ENCODE data around the gene DTX4.

The DTX4 gene

DNA sequence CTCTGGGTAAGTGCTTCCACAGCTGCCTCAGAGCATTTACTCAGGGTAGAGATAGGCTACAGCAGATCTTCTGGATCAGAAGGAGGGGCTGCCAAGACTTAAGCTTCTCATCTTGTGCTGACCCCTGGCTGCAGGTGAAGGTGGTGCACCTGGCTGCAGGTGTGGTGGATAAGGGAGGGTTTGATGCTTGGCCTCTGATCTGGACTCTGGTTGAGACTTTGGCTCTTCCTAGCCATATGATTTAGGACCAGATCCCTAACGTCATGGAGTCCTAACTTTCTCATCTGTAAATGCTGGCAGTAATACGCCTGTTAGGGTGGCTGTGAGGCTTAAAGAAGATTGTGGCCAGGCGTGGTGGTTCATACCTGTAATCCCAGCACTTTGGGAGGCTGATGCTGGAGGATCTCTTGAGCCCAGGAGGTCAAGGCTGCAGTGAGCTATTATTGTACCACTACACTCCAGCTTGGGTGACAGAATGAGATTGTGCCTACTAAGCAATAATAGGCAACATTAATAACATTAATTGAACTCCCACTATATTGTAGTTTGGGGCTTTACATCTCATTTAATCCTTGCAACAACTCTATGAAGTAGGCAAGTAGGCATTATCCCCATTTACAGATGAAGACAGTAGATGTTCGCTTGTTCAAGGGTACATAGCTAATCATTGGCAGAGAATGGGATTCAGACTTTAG, 10.7 kb downstream of the DTX4 start:
- H3K9ac ChIP-seq (ENCODE audit: low read depth, low read length): no peak overlapping the region
- H3K36me3 ChIP-seq (ENCODE audit: control insufficient read depth, insufficient read depth, low read length): peaks cover 18% of the 10 kb centered on the region
- no peak overlapping the region for H3K4me3 ChIP-seq (ENCODE audit: low read depth, low read length)
- peaks cover 4% of the 10 kb centered on the region; the same call in 1 of the 2 replicates for H3K4me1 ChIP-seq (ENCODE audit: control insufficient read depth, insufficient read depth, low read length)
- H3K9me3 ChIP-seq (ENCODE audit: control insufficient read depth, insufficient read depth, low read length): 0 out of 2 replicates have a peak, but pooled peaks cover 3% of the 10 kb centered on the region
- no peak overlapping the region for H3K27ac ChIP-seq (ENCODE audit: low read depth, low read length)
- H3K27me3 ChIP-seq (ENCODE audit: control insufficient read depth, insufficient read depth, low read length): no peaks in the 10 kb centered on the region

GRCh38 chr11:59183771-59184170, 11.8 kb downstream of the DTX4 start:
- Histone ChIP-seq H3K27me3 (ENCODE audit: control insufficient read depth, insufficient read depth, low read length) (no peaks in the 10 kb centered on the region), H3K9ac (ENCODE audit: low read depth, low read length) (no peak overlapping the region), H3K9me3 (ENCODE audit: control insufficient read depth, insufficient read depth, low read length) (0 out of 2 replicates have a peak, but pooled peaks cover 1% of the 10 kb centered on the region), H3K27ac (ENCODE audit: low read depth, low read length) (no peak overlapping the region), H3K4me1 (ENCODE audit: control insufficient read depth, insufficient read depth, low read length) (peaks cover 4% of the 10 kb centered on the region; the same call in 1 of the 2 replicates), H3K4me3 (ENCODE audit: low read depth, low read length) (no peak overlapping the region), H3K36me3 (ENCODE audit: control insufficient read depth, insufficient read depth, low read length) (peaks cover 23% of the 10 kb centered on the region)

GRCh38 chr11:59184691-59185339, 12.9 kb downstream of the DTX4 start:
- Histone ChIP-seq H3K27ac (ENCODE audit: low read depth, low read length) (no peak overlapping the region), H3K4me3 (ENCODE audit: low read depth, low read length) (no peak overlapping the region), H3K9ac (ENCODE audit: low read depth, low read length) (no peak overlapping the region), H3K4me1 (ENCODE audit: control insufficient read depth, insufficient read depth, low read length) (peaks cover 4% of the 10 kb centered on the region; the same call in 1 of the 2 replicates), H3K27me3 (ENCODE audit: control insufficient read depth, insufficient read depth, low read length) (no peaks in the 10 kb centered on the region), H3K36me3 (ENCODE audit: control insufficient read depth, insufficient read depth, low read length) (peaks cover 34% of the 10 kb centered on the region), H3K9me3 (ENCODE audit: control insufficient read depth, insufficient read depth, low read length) (no peaks in the 10 kb centered on the region)

DNA sequence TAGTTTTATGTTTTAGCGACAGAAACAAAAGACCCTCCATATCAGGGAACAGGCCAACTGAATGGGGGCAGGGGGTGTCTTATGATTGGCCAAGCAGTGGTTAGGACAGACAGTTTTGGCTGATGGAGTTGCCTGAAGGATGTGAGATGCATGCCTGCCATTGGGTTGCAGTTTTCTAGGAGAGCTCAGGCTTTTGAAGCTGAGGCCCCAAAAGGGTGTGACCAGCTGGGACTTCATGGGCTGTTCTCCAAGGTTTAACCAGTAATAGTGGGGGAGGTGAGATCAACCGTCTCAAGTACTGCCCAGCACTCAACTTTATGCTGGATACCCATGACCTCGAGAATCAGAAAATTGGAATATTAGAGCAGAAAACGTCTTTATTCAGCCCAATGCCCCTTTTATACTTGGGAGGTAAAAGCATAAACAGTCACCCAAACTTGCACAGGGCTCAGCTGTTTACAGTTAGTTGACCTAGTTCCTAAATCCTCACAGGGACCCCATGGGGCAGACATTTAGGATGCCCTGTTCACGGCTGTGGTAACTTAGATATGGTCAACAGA, 13.5 kb downstream of the DTX4 start:
- no peaks in the 10 kb centered on the region for H3K9me3 ChIP-seq (ENCODE audit: control insufficient read depth, insufficient read depth, low read length)
- H3K9ac ChIP-seq (ENCODE audit: low read depth, low read length): no peak overlapping the region
- no peaks in the 10 kb centered on the region for H3K27me3 ChIP-seq (ENCODE audit: control insufficient read depth, insufficient read depth, low read length)
- H3K27ac ChIP-seq (ENCODE audit: low read depth, low read length): no peak overlapping the region
- H3K4me3 ChIP-seq (ENCODE audit: low read depth, low read length): no peak overlapping the region
- peaks cover 4% of the 10 kb centered on the region; the same call in 1 of the 2 replicates for H3K4me1 ChIP-seq (ENCODE audit: control insufficient read depth, insufficient read depth, low read length)
- peaks cover 40% of the 10 kb centered on the region for H3K36me3 ChIP-seq (ENCODE audit: control insufficient read depth, insufficient read depth, low read length)

- Histone ChIP-seq H3K4me3 (ENCODE audit: low read depth, low read length) (no peak overlapping the region), H3K27me3 (ENCODE audit: control insufficient read depth, insufficient read depth, low read length) (no peaks in the 10 kb centered on the region), H3K36me3 (ENCODE audit: control insufficient read depth, insufficient read depth, low read length) (peaks cover 47% of the 10 kb centered on the region), H3K27ac (ENCODE audit: low read depth, low read length) (no peak overlapping the region), H3K4me1 (ENCODE audit: control insufficient read depth, insufficient read depth, low read length) (peaks cover 4% of the 10 kb centered on the region; the same call in 1 of the 2 replicates), H3K9ac (ENCODE audit: low read depth, low read length) (no peak overlapping the region), H3K9me3 (ENCODE audit: control insufficient read depth, insufficient read depth, low read length) (no peaks in the 10 kb centered on the region)
Observed at GRCh38 chr11:59186130-59186594, 14.2 kb downstream of the DTX4 start.

- Histone ChIP-seq H3K4me3 (ENCODE audit: low read depth, low read length) (no peak overlapping the region), H3K36me3 (ENCODE audit: control insufficient read depth, insufficient read depth, low read length) (peaks cover 52% of the 10 kb centered on the region), H3K27ac (ENCODE audit: low read depth, low read length) (no peak overlapping the region)
Observed at GRCh38 chr11:59187035-59187434, 15.1 kb downstream of the DTX4 start.

DNA sequence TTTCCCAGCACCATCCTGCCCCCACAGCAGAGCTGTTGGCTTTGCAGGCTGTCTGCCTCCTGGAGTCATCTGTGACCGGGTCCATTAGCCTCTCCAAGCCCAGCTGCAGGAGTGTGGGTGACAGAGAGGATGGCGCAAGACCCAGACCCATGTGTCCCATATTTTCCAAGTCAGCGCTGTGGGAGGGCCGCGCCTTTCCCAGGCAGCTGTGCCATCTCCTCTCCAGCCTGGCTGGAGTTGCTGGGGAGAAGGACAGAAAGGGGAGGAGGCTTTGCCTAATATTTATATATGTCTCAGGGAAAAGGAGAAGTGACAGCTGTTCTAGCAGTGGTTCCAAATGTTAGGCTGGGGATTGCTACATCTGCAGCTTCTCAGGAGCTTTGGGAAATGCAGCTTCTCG, 15.7 kb downstream of the DTX4 start:
- H3K9me3 ChIP-seq (ENCODE audit: control insufficient read depth, insufficient read depth, low read length): no peaks in the 10 kb centered on the region
- H3K36me3 ChIP-seq (ENCODE audit: control insufficient read depth, insufficient read depth, low read length): peaks cover 56% of the 10 kb centered on the region
- H3K4me1 ChIP-seq (ENCODE audit: control insufficient read depth, insufficient read depth, low read length): peaks cover 4% of the 10 kb centered on the region; the same call in 1 of the 2 replicates
- no peaks in the 10 kb centered on the region for H3K27me3 ChIP-seq (ENCODE audit: control insufficient read depth, insufficient read depth, low read length)
- no peak overlapping the region for H3K4me3 ChIP-seq (ENCODE audit: low read depth, low read length)
- no peak overlapping the region for H3K27ac ChIP-seq (ENCODE audit: low read depth, low read length)
- no peak overlapping the region for H3K9ac ChIP-seq (ENCODE audit: low read depth, low read length)

More at GRCh38 chr11:59187035-59187434, 15.1 kb downstream of the DTX4 start:
- H3K4me1 ChIP-seq (ENCODE audit: control insufficient read depth, insufficient read depth, low read length): peaks cover 4% of the 10 kb centered on the region; the same call in 1 of the 2 replicates
- no peaks in the 10 kb centered on the region for H3K27me3 ChIP-seq (ENCODE audit: control insufficient read depth, insufficient read depth, low read length)
- H3K9ac ChIP-seq (ENCODE audit: low read depth, low read length): no peak overlapping the region
- H3K9me3 ChIP-seq (ENCODE audit: control insufficient read depth, insufficient read depth, low read length): no peaks in the 10 kb centered on the region

GRCh38 chr11:59188954-59189353, 17.0 kb downstream of the DTX4 start:
- no peaks in the 10 kb centered on the region for H3K27me3 ChIP-seq (ENCODE audit: control insufficient read depth, insufficient read depth, low read length)
- no peak overlapping the region for H3K27ac ChIP-seq (ENCODE audit: low read depth, low read length)
- H3K4me1 ChIP-seq (ENCODE audit: control insufficient read depth, insufficient read depth, low read length): peaks cover 4% of the 10 kb centered on the region; the same call in 1 of the 2 replicates
- H3K36me3 ChIP-seq (ENCODE audit: control insufficient read depth, insufficient read depth, low read length): peaks cover 52% of the 10 kb centered on the region
- H3K4me3 ChIP-seq (ENCODE audit: low read depth, low read length): no peak overlapping the region
- H3K9ac ChIP-seq (ENCODE audit: low read depth, low read length): no peak overlapping the region
- H3K9me3 ChIP-seq (ENCODE audit: control insufficient read depth, insufficient read depth, low read length): no peaks in the 10 kb centered on the region

DNA sequence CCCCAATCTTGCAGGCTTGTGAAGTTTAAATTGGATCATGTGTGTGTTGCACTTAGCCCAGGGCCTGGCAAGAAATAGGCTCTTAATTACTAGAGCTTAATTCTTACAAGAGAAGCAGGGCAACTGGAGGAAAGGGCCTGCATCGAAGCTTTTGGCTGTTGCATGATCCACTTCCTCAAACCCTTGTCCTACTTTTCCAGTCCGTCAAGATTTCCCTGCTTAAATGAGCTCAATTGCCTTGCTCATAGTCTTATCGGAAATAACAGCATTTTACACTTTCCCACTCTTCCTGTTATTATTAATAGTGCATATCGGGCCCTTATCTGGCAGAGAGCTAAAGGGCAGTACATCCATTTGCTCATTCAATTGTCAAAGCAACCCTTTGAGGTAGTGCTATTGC, 18.1 kb downstream of the DTX4 start:
- H3K27ac ChIP-seq (ENCODE audit: low read depth, low read length): no peak overlapping the region

DNA sequence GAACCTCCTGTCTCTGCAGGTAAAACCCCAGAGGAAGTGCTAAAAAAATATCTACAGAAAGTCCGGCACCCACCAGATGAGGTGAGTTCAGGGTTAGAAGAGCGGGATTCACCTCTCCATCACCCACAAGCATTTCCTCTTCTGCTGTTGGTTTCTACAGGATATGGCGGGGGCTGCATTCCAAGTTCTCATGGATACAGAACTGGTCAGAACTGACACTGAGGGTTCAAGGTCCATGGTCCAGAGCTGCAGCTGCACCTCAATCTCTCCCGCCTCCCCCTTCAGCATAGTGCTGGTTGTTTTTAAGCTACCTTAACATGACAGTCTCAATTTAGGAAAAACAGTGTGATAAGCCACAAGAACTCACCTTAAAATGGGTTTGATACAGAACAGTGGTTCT, 19.2 kb downstream of the DTX4 start:
- Histone ChIP-seq H3K9me3 (ENCODE audit: control insufficient read depth, insufficient read depth, low read length) (no peaks in the 10 kb centered on the region), H3K4me3 (ENCODE audit: low read depth, low read length) (no peak overlapping the region), H3K27ac (ENCODE audit: low read depth, low read length) (no peak overlapping the region), H3K36me3 (ENCODE audit: control insufficient read depth, insufficient read depth, low read length) (peaks cover 72% of the 10 kb centered on the region), H3K27me3 (ENCODE audit: control insufficient read depth, insufficient read depth, low read length) (no peaks in the 10 kb centered on the region), H3K4me1 (ENCODE audit: control insufficient read depth, insufficient read depth, low read length) (peaks cover 1% of the 10 kb centered on the region; the same call in 1 of the 2 replicates), H3K9ac (ENCODE audit: low read depth, low read length) (no peak overlapping the region)

More for the DNA sequence above, 18.1 kb downstream of the DTX4 start:
- H3K9ac ChIP-seq (ENCODE audit: low read depth, low read length): no peak overlapping the region
- no peaks in the 10 kb centered on the region for H3K9me3 ChIP-seq (ENCODE audit: control insufficient read depth, insufficient read depth, low read length)
- peaks cover 61% of the 10 kb centered on the region for H3K36me3 ChIP-seq (ENCODE audit: control insufficient read depth, insufficient read depth, low read length)
- H3K4me3 ChIP-seq (ENCODE audit: low read depth, low read length): no peak overlapping the region
- no peaks in the 10 kb centered on the region for H3K27me3 ChIP-seq (ENCODE audit: control insufficient read depth, insufficient read depth, low read length)
- H3K4me1 ChIP-seq (ENCODE audit: control insufficient read depth, insufficient read depth, low read length): peaks cover 4% of the 10 kb centered on the region; the same call in 1 of the 2 replicates

DNA sequence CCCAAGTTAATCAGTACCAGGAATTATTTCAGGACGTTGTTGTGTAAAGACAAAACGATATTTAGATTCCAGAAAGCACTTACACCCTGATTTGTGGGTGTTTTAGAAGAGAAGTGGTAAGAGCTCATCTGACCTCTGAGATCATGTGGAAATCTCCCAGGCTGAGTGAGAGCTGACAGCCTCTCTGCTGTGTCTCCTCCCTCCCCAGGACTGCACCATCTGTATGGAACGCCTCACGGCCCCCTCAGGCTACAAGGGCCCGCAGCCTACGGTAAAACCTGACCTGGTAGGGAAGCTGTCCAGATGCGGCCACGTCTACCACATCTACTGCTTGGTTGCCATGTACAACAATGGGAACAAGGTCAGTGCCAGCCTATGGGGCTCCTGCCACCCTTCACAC, 20.0 kb downstream of the DTX4 start:
- H3K4me3 ChIP-seq (ENCODE audit: low read depth, low read length): no peak overlapping the region
- H3K9me3 ChIP-seq (ENCODE audit: control insufficient read depth, insufficient read depth, low read length): peaks cover 3% of the 10 kb centered on the region; the same call in 1 of the 2 replicates
- no peak overlapping the region for H3K27ac ChIP-seq (ENCODE audit: low read depth, low read length)
- H3K27me3 ChIP-seq (ENCODE audit: control insufficient read depth, insufficient read depth, low read length): no peaks in the 10 kb centered on the region
- peaks cover 80% of the 10 kb centered on the region for H3K36me3 ChIP-seq (ENCODE audit: control insufficient read depth, insufficient read depth, low read length)
- H3K4me1 ChIP-seq (ENCODE audit: control insufficient read depth, insufficient read depth, low read length): no peaks in the 10 kb centered on the region
- no peak overlapping the region for H3K9ac ChIP-seq (ENCODE audit: low read depth, low read length)

Measured in HUES48 (cell line).